Sigmoid colon (tissue), 4 donors: ENCODE measurements around the gene PPP4C.

Experiments
- CTCF ChIP-seq, 4 experiments: fragments of 450-650 bp in 3 of 4; fragments of 200-600 bp in 1 of 4; IDR thresholded peaks; one replicate each; pipeline ENCODE4 v1.5.1; 2016 to 2019; ENCODE audit warnings: antibody characterized with exemption in 4 of 4, mild to moderate bottlenecking in 3 of 4, moderate library complexity in 2 of 4
- EP300 ChIP-seq, 4 donors: sonication (generic); formaldehyde crosslinking; IDR thresholded peaks; one replicate each; pipeline ENCODE4 v1.6.1; 2017; ENCODE audit warnings: antibody characterized with exemption in 4 of 4

GRCh38 chr16:30028438-30029076, 47.2 kb upstream of the PPP4C start:
- TF ChIP-seq CTCF (IDR thresholded peaks at IDR 0.05) (no peak), EP300 (IDR thresholded peaks at IDR 0.05) (no peak)
